Thyroid gland (tissue), 4 donors: ENCODE data around the gene RBMS1. TPM values are rescaled to one million over a fixed set of nuclear protein-coding genes. Genes with fewer than 3 reads are reported as not detected.
A peak's percentile ranks its signal among the peaks of the same experiment; 100 is the strongest.

Experiments
- DNase-seq, 2 donors: peaks; one replicate each; pipeline ENCODE4 v3.0.0-alpha.2; 2019
- H3K27ac ChIP-seq, 3 donors: fragments of 200-600 bp; sonication (generic); 1 replicate in 2 of 3; 2 replicates in 1 of 3; pipeline ENCODE4 v1.5.1; 2016 to 2019; ENCODE audit warnings: mild to moderate bottlenecking in 1 of 3, moderate library complexity in 1 of 3
- H3K27me3 ChIP-seq: fragments of 200-600 bp; sonication (generic); one replicate; pipeline ENCODE4 v1.5.1; 2019
- H3K36me3 ChIP-seq, 2 donors: fragments of 200-600 bp; sonication (generic); one replicate each; pipeline ENCODE4 v1.5.1; 2016 to 2019
- H3K4me1 ChIP-seq, 2 donors: fragments of 200-600 bp; sonication (generic); one replicate each; pipeline ENCODE4 v1.5.1; 2017 to 2019
- H3K4me3 ChIP-seq, 3 donors: fragments of 200-600 bp; sonication (generic); replicated peaks in 1 of 3; 1 replicate in 2 of 3; 2 replicates in 1 of 3; pipeline ENCODE4 v1.5.1; 2016; ENCODE audit warnings: mild to moderate bottlenecking in 1 of 3
- H3K9me3 ChIP-seq: fragments of 200-600 bp; sonication (generic); one replicate; pipeline ENCODE4 v1.5.1; 2017
- CTCF ChIP-seq, 6 experiments: fragments of 200-600 bp in 3 of 6; fragments of 450-650 bp in 3 of 6; sonication (generic) in 3 of 6; IDR thresholded peaks; one replicate each; pipeline ENCODE4 v1.5.1; 2016 to 2019; ENCODE audit warnings: antibody characterized with exemption in 6 of 6, mild to moderate bottlenecking in 2 of 6, inconsistent platforms in 1 of 6, moderate library complexity in 1 of 6
- POLR2A ChIP-seq, 2 donors: fragments of 450-650 bp; IDR thresholded peaks; one replicate each; pipeline ENCODE4 v1.6.1; 2017; ENCODE audit warnings: antibody characterized with exemption in 2 of 2, mild to moderate bottlenecking in 2 of 2, moderate library complexity in 1 of 2
- WGBS, 2 donors: methylation state at CpG; one replicate each; pipeline ENCODE4 v1.1.5; 2017; 5-methylcytosine and 5-hydroxymethylcytosine counted together
- intact Hi-C: fragments of 100-400 bp; cut with DNase I; formaldehyde crosslinking; loops from one replicate; pipeline ENCODE4 v1.15.1; 2023
- total RNA-seq, 4 donors: library from RNA; depleted of rRNA; stranded (reverse); fragments of >200 nt; gene quantifications; one replicate each; pipeline ENCODE4 v1.2.3, GENCODE V29; 2016

RBMS1 gene
- total RNA-seq, 4 donors from 2014 or later: 50.9 to 80.1 (median 69.0) TPM

- WGBS, 2 donors: 88 to 91% methylated on average over 4 of the region's 4 CpGs
- H3K36me3 ChIP-seq: no peaks in the 10 kb centered on the region
- H3K27ac ChIP-seq: no peak overlapping the region
- no peaks in the 10 kb centered on the region for H3K27me3 ChIP-seq
- intact Hi-C loops: no loop called here
- H3K4me1 ChIP-seq: peaks cover 5 to 23% of the 10 kb centered on the region in 2 donors
- H3K9me3 ChIP-seq: no peaks in the 10 kb centered on the region
- DNase-seq: no peak
- TF ChIP-seq CTCF (IDR thresholded peaks at IDR 0.05) (no peak), POLR2A (IDR thresholded peaks at IDR 0.05) (no peak)
- H3K4me3 ChIP-seq: no peak overlapping the region
Measured at GRCh38 chr2:160432633-160433032, 61.0 kb downstream of the RBMS1 start.

DNA sequence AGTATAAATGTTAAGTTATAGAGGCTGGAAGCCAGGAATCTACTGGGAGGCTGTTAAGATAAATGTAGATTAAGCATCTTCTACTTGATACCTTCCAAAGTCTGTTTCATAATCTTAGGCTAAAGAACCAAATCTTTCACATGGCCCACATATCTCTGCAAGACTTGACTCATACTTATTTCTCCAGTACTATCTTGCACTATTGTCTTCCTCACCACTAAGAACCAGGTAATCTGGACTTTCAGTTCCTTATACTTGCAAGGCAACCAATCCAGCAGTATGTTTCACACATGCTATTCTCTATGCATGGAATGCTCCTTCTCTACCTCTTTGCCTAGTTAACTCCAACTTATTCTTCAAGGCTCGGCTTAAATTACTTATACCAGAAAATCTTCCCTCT is 62.2 kb downstream of the RBMS1 start:
- H3K27ac ChIP-seq: no peak overlapping the region
- no peaks in the 10 kb centered on the region for H3K27me3 ChIP-seq
- TF ChIP-seq POLR2A (IDR thresholded peaks at IDR 0.05) (no peak), CTCF (IDR thresholded peaks at IDR 0.05) (no peak)
- no peak overlapping the region for H3K4me3 ChIP-seq
- no peaks in the 10 kb centered on the region for H3K9me3 ChIP-seq
- DNase-seq: no peak
- no peaks in the 10 kb centered on the region for H3K36me3 ChIP-seq
- peaks cover 5 to 23% of the 10 kb centered on the region in 2 donors for H3K4me1 ChIP-seq
- WGBS, 2 donors: 98 to 100% methylated on average over 1 of the region's 1 CpG
- intact Hi-C loops: no loop called here

GRCh38 chr2:160430001-160430344 is 63.6 kb downstream of the RBMS1 start:
- H3K27ac ChIP-seq: no peak overlapping the region
- DNase-seq: no peak
- no peak overlapping the region for H3K4me3 ChIP-seq
- intact Hi-C loops: no loop called here
- H3K36me3 ChIP-seq: no peaks in the 10 kb centered on the region
- TF ChIP-seq POLR2A (IDR thresholded peaks at IDR 0.05) (no peak), CTCF (IDR thresholded peaks at IDR 0.05) (no peak)
- no peaks in the 10 kb centered on the region for H3K27me3 ChIP-seq
- H3K9me3 ChIP-seq: no peaks in the 10 kb centered on the region
- peaks cover 10 to 30% of the 10 kb centered on the region in 2 donors for H3K4me1 ChIP-seq

DNA sequence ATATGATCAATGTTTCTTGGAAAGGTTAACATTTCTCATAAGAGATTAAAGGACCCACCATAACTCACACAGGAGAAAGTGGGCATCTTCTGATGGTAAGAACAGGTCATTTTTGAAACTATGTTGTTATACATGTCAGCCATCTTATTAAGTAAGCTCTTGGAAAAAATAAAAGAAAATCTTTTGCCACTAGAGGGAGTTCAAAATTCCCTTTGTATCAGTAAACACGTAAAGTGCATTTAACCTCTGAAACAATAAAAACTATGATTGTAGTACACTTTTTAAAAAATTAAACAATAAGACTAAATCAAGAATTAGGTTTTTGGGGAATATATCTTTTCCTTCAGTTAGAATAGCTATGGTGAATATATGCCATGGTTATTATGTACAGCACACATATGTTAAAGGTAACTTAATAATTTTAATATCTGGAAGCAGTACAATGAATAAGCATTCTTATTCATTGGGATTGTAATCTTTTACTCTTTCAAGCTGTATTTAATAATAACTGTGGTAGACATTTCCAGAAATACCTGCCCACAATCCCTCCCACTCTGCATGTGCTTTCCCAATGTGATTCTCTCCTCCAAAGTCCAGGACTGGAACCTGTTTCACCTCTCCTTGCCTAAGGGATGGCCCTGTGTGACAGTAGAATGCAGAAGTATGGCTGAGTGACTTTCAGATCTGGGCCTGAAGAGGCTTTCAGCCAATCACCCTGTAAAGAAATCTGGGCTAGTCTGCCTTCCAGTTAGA is 64.2 kb downstream of the RBMS1 start:
- intact Hi-C loops: no loop called here
- no peaks in the 10 kb centered on the region for H3K27me3 ChIP-seq
- no peaks in the 10 kb centered on the region for H3K9me3 ChIP-seq
- no peaks in the 10 kb centered on the region for H3K36me3 ChIP-seq
- no peak for DNase-seq
- H3K4me1 ChIP-seq: peaks cover 10 to 24% of the 10 kb centered on the region in 2 donors
- WGBS, 2 donors: 18 to 30% methylated on average over 1 of the region's 1 CpG
- no peak overlapping the region for H3K4me3 ChIP-seq
- no peak overlapping the region for H3K27ac ChIP-seq
- TF ChIP-seq POLR2A (IDR thresholded peaks at IDR 0.05) (no peak), CTCF (IDR thresholded peaks at IDR 0.05) (peak; percentile 15 to 58 (median 42))

DNA sequence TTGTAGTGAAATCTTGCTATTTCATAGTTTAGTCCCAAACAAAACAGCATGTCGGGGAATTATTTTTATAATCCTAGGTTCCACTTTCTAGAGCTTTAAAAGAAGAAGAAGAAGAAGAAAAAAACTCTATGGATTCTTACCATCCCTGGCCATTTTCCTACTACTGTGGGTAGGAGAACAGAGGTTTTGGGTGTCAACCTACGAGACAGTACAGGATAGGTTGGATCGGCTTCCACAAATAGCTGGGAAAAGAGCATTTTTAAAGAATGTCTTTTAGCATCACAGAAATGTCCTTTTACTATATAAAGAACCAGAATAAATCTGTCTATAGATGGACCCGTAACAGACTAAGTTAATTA is 65.2 kb downstream of the RBMS1 start:
- H3K27me3 ChIP-seq: no peaks in the 10 kb centered on the region
- H3K4me3 ChIP-seq: no peak overlapping the region
- peaks cover 5 to 14% of the 10 kb centered on the region in 2 donors for H3K4me1 ChIP-seq
- WGBS, 2 donors: 76 to 78% methylated on average over 4 of the region's 4 CpGs
- TF ChIP-seq POLR2A (IDR thresholded peaks at IDR 0.05) (no peak), CTCF (IDR thresholded peaks at IDR 0.05) (no peak)
- intact Hi-C loops: no loop called here
- DNase-seq: no peak
- H3K36me3 ChIP-seq: no peaks in the 10 kb centered on the region
- no peaks in the 10 kb centered on the region for H3K9me3 ChIP-seq
- peak overlapping the region in 2 of 3 donors; percentile 19 to 27 for H3K27ac ChIP-seq
